GM19372 (cell line): Measurements from ENCODE around the gene NRG3.
"Not testable (repeated sequence)": the region's sequence is repeated elsewhere in the genome, so short reads cannot be mapped to it uniquely, and the experiment has no call there.

ENCODE experiments used
- ATAC-seq: cut with Tn5 transposase; IDR thresholded peaks from one replicate; pipeline ENCODE4 v1.9.1; 2021; ENCODE audit warnings: mild to moderate bottlenecking, low read depth, moderate library complexity; ENCODE audit not compliant: unreplicated experiment

NRG3 gene

GRCh38 chr10:82934429-82934828 is 1059.4 kb downstream of the NRG3 start:
- no peak for ATAC-seq

GRCh38 chr10:82934947-82935346 is 1060.0 kb downstream of the NRG3 start:
- ATAC-seq: no peak

- ATAC-seq: no peak
Measured at GRCh38 chr10:82938331-82938730, 1063.3 kb downstream of the NRG3 start.

- no peak for ATAC-seq
Measured at GRCh38 chr10:82942286-82943099, 1067.5 kb downstream of the NRG3 start.

- ATAC-seq: no peak
Measured at GRCh38 chr10:82943142-82943541, 1068.1 kb downstream of the NRG3 start.

GRCh38 chr10:82949816-82950575 is 1075.0 kb downstream of the NRG3 start:
- ATAC-seq: no peak

GRCh38 chr10:82953331-82953730 is 1078.3 kb downstream of the NRG3 start:
- no peak for ATAC-seq

GRCh38 chr10:82953909-82954308 is 1078.9 kb downstream of the NRG3 start:
- no peak for ATAC-seq

- not testable (repeated sequence) for ATAC-seq
Measured at GRCh38 chr10:82960421-82961060, 1085.5 kb downstream of the NRG3 start.

- no peak for ATAC-seq
Measured at GRCh38 chr10:82961864-82962263, 1086.9 kb downstream of the NRG3 start.

GRCh38 chr10:82966130-82966529 is 1091.1 kb downstream of the NRG3 start:
- ATAC-seq: no peak

- ATAC-seq: no peak
Measured at GRCh38 chr10:82968533-82968932, 1093.5 kb downstream of the NRG3 start.

- no peak for ATAC-seq
Measured at GRCh38 chr10:82969405-82969804, 1094.4 kb downstream of the NRG3 start.

- ATAC-seq: no peak
Measured at GRCh38 chr10:82980321-82980720, 1105.3 kb downstream of the NRG3 start.

- ATAC-seq: no peak
Measured at GRCh38 chr10:82981137-82981723, 1106.2 kb downstream of the NRG3 start.

- ATAC-seq: no peak
Measured at GRCh38 chr10:82982110-82982608, 1107.2 kb downstream of the NRG3 start.

GRCh38 chr10:82986216-82986615 is 1111.2 kb downstream of the NRG3 start:
- no peak for ATAC-seq

- ATAC-seq: not testable (repeated sequence)
Measured at GRCh38 chr10:83006479-83006878, 1131.5 kb downstream of the NRG3 start.

GRCh38 chr10:83007510-83007909 is 1132.5 kb downstream of the NRG3 start:
- ATAC-seq: no peak

GRCh38 chr10:83012866-83013265 is 1137.9 kb downstream of the NRG3 start:
- ATAC-seq: no peak
